Panc1 (cell line): Measurements from ENCODE around the gene EIF4G3.
"Not testable (repeated sequence)": the region's sequence is repeated elsewhere in the genome, so short reads cannot be mapped to it uniquely, and the experiment has no call there.

Source experiments
- CTCF ChIP-seq: fragments of 450-650 bp; IDR thresholded peaks from 2 replicates; pipeline ENCODE4 v1.5.1; 2017; ENCODE audit warnings: mild to moderate bottlenecking
- POLR2AphosphoS5 ChIP-seq: IDR thresholded peaks from 2 replicates; pipeline ENCODE4 v1.6.1; 2012; ENCODE audit warnings: mild to moderate bottlenecking, low read depth, low read length, moderate library complexity
- SIN3A ChIP-seq: IDR thresholded peaks from 2 replicates; pipeline ENCODE4 v1.6.1; 2012; ENCODE audit warnings: low read depth, mild to moderate bottlenecking, low read length, moderate library complexity, borderline replicate concordance; ENCODE audit not compliant: insufficient read depth

GRCh38 chr1:21094282-21094681 lies 82.4 kb downstream of the EIF4G3 start:
- not testable (repeated sequence) for TF ChIP-seq CTCF, SIN3A, POLR2AphosphoS5
